ENCODE measurements around the gene TP53BP1. TPM values are rescaled to one million over a fixed set of nuclear protein-coding genes. Genes with fewer than 3 reads are reported as not detected.

Gene TP53BP1
- total and polyA plus RNA-seq, 2 of the 13 experiments (the other 11 are each of a cell fraction or from before 2014, with no cell fraction given) = 17.1 to 17.4 TPM

GRCh38 chr15:43511012-43511885 is 18.3 kb upstream of the TP53BP1 start:
- in situ Hi-C loops (cut with HindIII; ENCODE audit: extremely low pct_ligation_motif_present, low pct_unique_long_range_greater_than_20kb) (loop anchor here (10.0 kb wide), 1 partner anchor 264 kb away; the partner anchor contains the start of gene ELL3), intact Hi-C loops (cut with micrococcal nuclease; ENCODE audit: unreplicated experiment) (loop anchor here (2.0 kb wide), 1 partner anchor 18 kb away; the partner anchor contains the start of gene TP53BP1)
- no peaks in the 10 kb centered on the region for H3K79me2 ChIP-seq (ENCODE audit: insufficient read depth, low read length)
- CTCF ChIA-PET (ENCODE audit: low intra/inter-chr PET ratio, low total read pairs) = no interaction called here
- H3K9me3 ChIP-seq (ENCODE audit: low read length) = no peaks in the 10 kb centered on the region
- peak overlapping the region; percentile 24 to 63 (median 29); a peak in 5 of 6 replicates for H3K4me3 ChIP-seq (replicated peaks in 1 of 3; ENCODE audit: insufficient read depth in 1 of 3, low read depth in 2 of 3, low read length in 3 of 3)
- DNase-seq (ENCODE audit: low spot score) = peak; percentile 20
- no peak overlapping the region for H3K27ac ChIP-seq (ENCODE audit: extremely low read length, insufficient read depth, low read length)
- ATAC-seq = peak; percentile 60
- H3K9ac ChIP-seq (ENCODE audit: insufficient read depth, low read depth, low read length) = no peak overlapping the region
- H3K36me3 ChIP-seq (replicated peaks in 1 of 2; ENCODE audit: control insufficient read depth in 1 of 2, insufficient read depth in 2 of 2, low read length in 2 of 2) = no peaks in the 10 kb centered on the region
- 35% methylated on average over 18 of the region's 39 CpGs for WGBS (ENCODE audit: low lambda C conversion rate)
- H3K4me1 ChIP-seq (ENCODE audit: insufficient read depth, low read length) = peaks cover 32% of the 10 kb centered on the region
- H4K20me1 ChIP-seq (ENCODE audit: insufficient read depth, low read length) = no peaks in the 10 kb centered on the region
- BruUV-seq (replicated peaks) = no TSS peak
- H3K4me2 ChIP-seq (ENCODE audit: low read depth, low read length) = peak overlapping the region; percentile 79
- FAIRE-seq = no peak
- H3K27me3 ChIP-seq (ENCODE audit: control insufficient read depth in 1 of 2, insufficient read depth in 2 of 2, low read length in 2 of 2) = peaks cover 2 to 14% of the 10 kb centered on the region in 2 experiments; a peak in 4 of 5 replicates
- POLR2A ChIA-PET = interaction anchor here (1.3 to 4.0 kb wide), 5 partner anchors 10 to 235 kb away, joined by 5 to 24 read pairs (median 7); partner anchors contain the start of genes PDIA3, TP53BP1, TUBGCP4 and ZSCAN29
- H2AFZ ChIP-seq (ENCODE audit: low read length) = no peak overlapping the region
- TF ChIP-seq, protein P1, sequence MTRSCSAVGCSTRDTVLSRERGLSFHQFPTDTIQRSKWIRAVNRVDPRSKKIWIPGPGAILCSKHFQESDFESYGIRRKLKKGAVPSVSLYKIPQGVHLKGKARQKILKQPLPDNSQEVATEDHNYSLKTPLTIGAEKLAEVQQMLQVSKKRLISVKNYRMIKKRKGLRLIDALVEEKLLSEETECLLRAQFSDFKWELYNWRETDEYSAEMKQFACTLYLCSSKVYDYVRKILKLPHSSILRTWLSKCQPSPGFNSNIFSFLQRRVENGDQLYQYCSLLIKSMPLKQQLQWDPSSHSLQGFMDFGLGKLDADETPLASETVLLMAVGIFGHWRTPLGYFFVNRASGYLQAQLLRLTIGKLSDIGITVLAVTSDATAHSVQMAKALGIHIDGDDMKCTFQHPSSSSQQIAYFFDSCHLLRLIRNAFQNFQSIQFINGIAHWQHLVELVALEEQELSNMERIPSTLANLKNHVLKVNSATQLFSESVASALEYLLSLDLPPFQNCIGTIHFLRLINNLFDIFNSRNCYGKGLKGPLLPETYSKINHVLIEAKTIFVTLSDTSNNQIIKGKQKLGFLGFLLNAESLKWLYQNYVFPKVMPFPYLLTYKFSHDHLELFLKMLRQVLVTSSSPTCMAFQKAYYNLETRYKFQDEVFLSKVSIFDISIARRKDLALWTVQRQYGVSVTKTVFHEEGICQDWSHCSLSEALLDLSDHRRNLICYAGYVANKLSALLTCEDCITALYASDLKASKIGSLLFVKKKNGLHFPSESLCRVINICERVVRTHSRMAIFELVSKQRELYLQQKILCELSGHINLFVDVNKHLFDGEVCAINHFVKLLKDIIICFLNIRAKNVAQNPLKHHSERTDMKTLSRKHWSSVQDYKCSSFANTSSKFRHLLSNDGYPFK (CRISPR knock-in tag; IDR thresholded peaks at IDR 0.05; ENCODE audit: borderline replicate concordance) = 0 out of 2 replicates have a peak, but pooled peaks have one; percentile 1
- TF ChIP-seq MAF1 (CRISPR knock-in tag; IDR thresholded peaks at IDR 0.05; ENCODE audit: borderline replicate concordance) = no peak
- TF ChIP-seq MYNN (CRISPR knock-in tag; IDR thresholded peaks at IDR 0.05; ENCODE audit: low read depth) = 0 out of 2 replicates have a peak, but pooled peaks have one; percentile 3
- 0 out of 2 replicates have a peak, but pooled peaks have one; percentile 3 for TF ChIP-seq HDAC1 (CRISPR knock-in tag; IDR thresholded peaks at IDR 0.05)
- TF ChIP-seq HDAC2 (CRISPR knock-in tag; IDR thresholded peaks at IDR 0.05) = no peak
- peak; percentile 72 for TF ChIP-seq AGO1 (IDR thresholded peaks at IDR 0.05; ENCODE audit: low read depth, low read length, poor library complexity, severe bottlenecking)
- TF ChIP-seq, protein P2, sequence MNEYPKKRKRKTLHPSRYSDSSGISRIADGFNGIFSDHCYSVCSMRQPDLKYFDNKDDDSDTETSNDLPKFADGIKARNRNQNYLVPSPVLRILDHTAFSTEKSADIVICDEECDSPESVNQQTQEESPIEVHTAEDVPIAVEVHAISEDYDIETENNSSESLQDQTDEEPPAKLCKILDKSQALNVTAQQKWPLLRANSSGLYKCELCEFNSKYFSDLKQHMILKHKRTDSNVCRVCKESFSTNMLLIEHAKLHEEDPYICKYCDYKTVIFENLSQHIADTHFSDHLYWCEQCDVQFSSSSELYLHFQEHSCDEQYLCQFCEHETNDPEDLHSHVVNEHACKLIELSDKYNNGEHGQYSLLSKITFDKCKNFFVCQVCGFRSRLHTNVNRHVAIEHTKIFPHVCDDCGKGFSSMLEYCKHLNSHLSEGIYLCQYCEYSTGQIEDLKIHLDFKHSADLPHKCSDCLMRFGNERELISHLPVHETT (CRISPR knock-in tag; conservative IDR thresholded peaks at IDR 0.05) = 0 out of 2 replicates have a peak, but pooled peaks have one; percentile 33
- TF ChIP-seq DR1 (CRISPR knock-in tag; IDR thresholded peaks at IDR 0.05) = no peak
- TF ChIP-seq IRF2 (CRISPR knock-in tag; IDR thresholded peaks at IDR 0.05) = no peak
- no peak for TF ChIP-seq SIX1 (CRISPR knock-in tag; IDR thresholded peaks at IDR 0.05; ENCODE audit: borderline replicate concordance)
- TF ChIP-seq KLF15 (CRISPR knock-in tag; IDR thresholded peaks at IDR 0.05; ENCODE audit: borderline replicate concordance) = no peak
- TF ChIP-seq ZNF607 (CRISPR knock-in tag; IDR thresholded peaks at IDR 0.05; ENCODE audit: borderline replicate concordance) = 0 out of 2 replicates have a peak, but pooled peaks have one; percentile 12
- TF ChIP-seq ZNF205 (CRISPR knock-in tag; IDR thresholded peaks at IDR 0.05) = 0 out of 2 replicates have a peak, but pooled peaks have one; percentile 30
- TF ChIP-seq ZNF335 (CRISPR knock-in tag; IDR thresholded peaks at IDR 0.05) = 0 out of 2 replicates have a peak, but pooled peaks have one; percentile 23
- TF ChIP-seq, protein P3, sequence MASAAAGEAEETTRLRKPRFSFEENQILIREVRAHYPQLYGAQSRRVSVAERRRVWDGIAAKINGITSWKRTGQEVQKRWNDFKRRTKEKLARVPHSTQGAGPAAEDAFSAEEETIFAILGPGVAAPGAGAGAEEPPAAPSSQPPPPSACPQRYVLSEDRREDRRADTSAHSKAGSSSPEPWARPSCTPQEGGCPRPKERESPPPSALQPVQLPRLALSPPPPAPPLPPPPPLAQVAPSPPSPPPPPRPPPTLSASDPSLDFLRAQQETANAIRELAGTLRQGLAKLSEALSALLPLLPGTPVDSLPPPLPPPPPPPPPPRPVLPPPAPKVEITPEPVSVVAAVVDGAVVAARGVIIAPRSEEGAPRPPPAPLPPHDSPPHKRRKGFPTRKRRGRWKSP (CRISPR knock-in tag; IDR thresholded peaks at IDR 0.05) = peak; percentile 93; the same call in 1 of the 2 replicates
- no peak for TF ChIP-seq KLF11 (CRISPR knock-in tag; IDR thresholded peaks at IDR 0.05)
- TF ChIP-seq BORCS8-MEF2B (CRISPR knock-in tag; IDR thresholded peaks at IDR 0.05) = 0 out of 2 replicates have a peak, but pooled peaks have one; percentile 12

Data from HepG2 (cell line).